Measurements from ENCODE around the gene MRPL24. TPM values are rescaled to one million over a fixed set of nuclear protein-coding genes. Genes with fewer than 3 reads are reported as not detected.

Gene MRPL24
- total and polyA plus RNA-seq, 9 of the 15 experiments (the other 6 are each of a cell fraction or from before 2014, with no cell fraction given) = 74.3 to 267 (median 113) TPM

DNA sequence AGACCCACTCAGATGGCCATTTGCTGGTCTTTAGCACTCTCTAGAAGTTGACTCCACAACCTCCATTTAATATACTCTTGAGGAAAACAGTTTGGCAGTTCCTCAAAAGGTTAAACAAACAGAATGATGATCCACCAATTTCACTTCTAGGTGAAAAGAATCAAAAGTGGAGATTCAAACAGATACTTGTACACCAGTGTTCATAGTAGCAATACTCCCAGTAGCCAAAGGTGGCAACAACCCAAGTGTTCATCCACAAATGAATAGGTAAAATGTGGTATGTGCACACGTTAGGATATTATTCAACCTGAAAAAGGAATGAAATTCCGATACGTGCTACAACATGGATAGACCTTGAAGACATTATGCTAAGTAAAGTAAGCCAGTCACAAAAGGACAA, 32.7 kb upstream of the MRPL24 start (continued):
- TF ChIP-seq TAL1 (IDR thresholded peaks at IDR 0.05) (no peak), THAP12 (CRISPR knock-in tag; IDR thresholded peaks at IDR 0.05) (no peak), RBM39 (optimal IDR thresholded peaks at IDR 0.05; ENCODE audit: low read depth, low read length) (no peak), GTF2E2 (tag; IDR thresholded peaks at IDR 0.05) (no peak), IFI16 (CRISPR knock-in tag; IDR thresholded peaks at IDR 0.05) (no peak)

- no peak overlapping the region for H3K4me3 ChIP-seq
- in situ Hi-C loops (cut with MboI) = no loop called here
- FAIRE-seq = peak; percentile 79
- H3K9me1 ChIP-seq (ENCODE audit: control insufficient read depth, insufficient read depth, low read length) = no peaks in the 10 kb centered on the region
- peaks cover 50% of the 10 kb centered on the region for H3K36me3 ChIP-seq (ENCODE audit: control insufficient read depth, insufficient read depth, low read length)
- BruUV-seq (replicated peaks) = no TSS peak
- ChIA-PET POLR2A (interaction anchor here (0.7 to 4.9 kb wide), 14 partner anchors 8 to 131 kb away, joined by 3 to 22 read pairs (median 4); partner anchors contain the start of genes HDGF and MRPL24), CTCF (ENCODE audit: low intra/inter-chr PET ratio) (no interaction called here)
- H3K4me1 ChIP-seq (replicated peaks in 1 of 2; ENCODE audit: control insufficient read depth in 2 of 2, insufficient read depth in 2 of 2, low read length in 2 of 2) = peaks cover 28 to 43% of the 10 kb centered on the region in 2 experiments
- peak in 1 of 4 experiments; percentile 78 for DNase-seq (ENCODE audit: extremely low read depth in 1 of 4, low spot score in 3 of 4)
- ATAC-seq = peak; percentile 52
- H3K9me3 ChIP-seq (replicated peaks; ENCODE audit: control insufficient read depth, insufficient read depth, low read depth, low read length) = no peaks in the 10 kb centered on the region
- no peak overlapping the region for H2AFZ ChIP-seq (ENCODE audit: low read depth, low read length)
- peak overlapping the region; percentile 42 to 79; a peak in 2 of 4 replicates for H3K9ac ChIP-seq (ENCODE audit: insufficient read depth in 1 of 2, low read depth in 2 of 2, low read length in 2 of 2)
- H3K4me2 ChIP-seq (ENCODE audit: insufficient read depth, low read length) = peak overlapping the region; percentile 79
- H3K27me3 ChIP-seq (ENCODE audit: control insufficient read depth in 2 of 2, insufficient read depth in 2 of 2, low read length in 2 of 2) = no peaks in the 10 kb centered on the region
- peak overlapping the region; percentile 58; the same call in 2 of the 3 replicates for H3K27ac ChIP-seq (ENCODE audit: extremely low read depth, low read depth, low read length)
- intact Hi-C loops (cut with micrococcal nuclease) = no loop called here
- WGBS (ENCODE audit: insufficient coverage, low coverage, missing lambda C conversion rate) = 3% methylated on average over 9 of the region's 9 CpGs
- peaks cover 92% of the 10 kb centered on the region for H3K79me2 ChIP-seq (ENCODE audit: control insufficient read depth, insufficient read depth, low read length)
- peaks cover 13% of the 10 kb centered on the region; the same call in 1 of the 2 replicates for H4K20me1 ChIP-seq (replicated peaks; ENCODE audit: control insufficient read depth, insufficient read depth, low read length)
- TF ChIP-seq TEAD1 (CRISPR knock-in tag; IDR thresholded peaks at IDR 0.05) (0 out of 4 replicates have a peak, but pooled peaks of 1 of the 2 experiments have one; percentile 60), POLR2AphosphoS5 (IDR thresholded peaks at IDR 0.05; ENCODE audit: control insufficient read depth, insufficient read depth, low read depth, low read length) (peak; percentile 31; the same call in 1 of the 2 replicates), MTA2 (IDR thresholded peaks at IDR 0.05; ENCODE audit: low read depth) (peak; percentile 32), ZNF41 (CRISPR knock-in tag; conservative IDR thresholded peaks at IDR 0.05) (no peak), MEIS2 (IDR thresholded peaks at IDR 0.05; ENCODE audit: partially characterized antibody) (peak; percentile 42), SMARCA4 (IDR thresholded peaks at IDR 0.05) (no peak; the same call in 1 of the 2 replicates), ZNF780A (CRISPR knock-in tag; IDR thresholded peaks at IDR 0.05) (no peak), HDAC1 (IDR thresholded peaks at IDR 0.05) (peak in 1 of 2 experiments; percentile 49; a peak in 2 of 4 replicates), TEAD4 (IDR thresholded peaks at IDR 0.05; ENCODE audit: low read length) (peak; percentile 69), TEAD4 (CRISPR knock-in tag; IDR thresholded peaks at IDR 0.05; ENCODE audit: borderline replicate concordance) (no peak), BMI1 (IDR thresholded peaks at IDR 0.05; ENCODE audit: low read length) (no peak)
- TF ChIP-seq, protein P1, sequence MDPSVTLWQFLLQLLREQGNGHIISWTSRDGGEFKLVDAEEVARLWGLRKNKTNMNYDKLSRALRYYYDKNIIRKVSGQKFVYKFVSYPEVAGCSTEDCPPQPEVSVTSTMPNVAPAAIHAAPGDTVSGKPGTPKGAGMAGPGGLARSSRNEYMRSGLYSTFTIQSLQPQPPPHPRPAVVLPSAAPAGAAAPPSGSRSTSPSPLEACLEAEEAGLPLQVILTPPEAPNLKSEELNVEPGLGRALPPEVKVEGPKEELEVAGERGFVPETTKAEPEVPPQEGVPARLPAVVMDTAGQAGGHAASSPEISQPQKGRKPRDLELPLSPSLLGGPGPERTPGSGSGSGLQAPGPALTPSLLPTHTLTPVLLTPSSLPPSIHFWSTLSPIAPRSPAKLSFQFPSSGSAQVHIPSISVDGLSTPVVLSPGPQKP (CRISPR knock-in tag; IDR thresholded peaks at IDR 0.05) = no peak
- TF ChIP-seq, protein P2, sequence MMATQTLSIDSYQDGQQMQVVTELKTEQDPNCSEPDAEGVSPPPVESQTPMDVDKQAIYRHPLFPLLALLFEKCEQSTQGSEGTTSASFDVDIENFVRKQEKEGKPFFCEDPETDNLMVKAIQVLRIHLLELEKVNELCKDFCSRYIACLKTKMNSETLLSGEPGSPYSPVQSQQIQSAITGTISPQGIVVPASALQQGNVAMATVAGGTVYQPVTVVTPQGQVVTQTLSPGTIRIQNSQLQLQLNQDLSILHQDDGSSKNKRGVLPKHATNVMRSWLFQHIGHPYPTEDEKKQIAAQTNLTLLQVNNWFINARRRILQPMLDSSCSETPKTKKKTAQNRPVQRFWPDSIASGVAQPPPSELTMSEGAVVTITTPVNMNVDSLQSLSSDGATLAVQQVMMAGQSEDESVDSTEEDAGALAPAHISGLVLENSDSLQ (IDR thresholded peaks at IDR 0.05) = peak; percentile 33; the same call in 1 of the 2 replicates
Observed at GRCh38 chr1:156772728-156773497, 32.0 kb upstream of the MRPL24 start.
